COLO668 (cell line): ENCODE data around the gene ZBTB7B.

Source experiments
- DNase-seq: peaks from one replicate; lab custom pipeline; 2025; ENCODE audit not compliant: unreplicated experiment; lab: John Stamatoyannopoulos, UW

ZBTB7B gene

GRCh38 chr1:155002464-155003226, at the start of gene ZBTB7B:
Gene ZBTB7B (plus strand): TSS chr1:155002802. CDS start chr1:155014661, 11,859 bp downstream.
- peak; percentile 71 for DNase-seq

- DNase-seq: no peak
Observed at GRCh38 chr1:154953611-154954038, 49.0 kb upstream of the ZBTB7B start.

GRCh38 chr1:154954541-154954940, 48.1 kb upstream of the ZBTB7B start:
- no peak for DNase-seq

DNA sequence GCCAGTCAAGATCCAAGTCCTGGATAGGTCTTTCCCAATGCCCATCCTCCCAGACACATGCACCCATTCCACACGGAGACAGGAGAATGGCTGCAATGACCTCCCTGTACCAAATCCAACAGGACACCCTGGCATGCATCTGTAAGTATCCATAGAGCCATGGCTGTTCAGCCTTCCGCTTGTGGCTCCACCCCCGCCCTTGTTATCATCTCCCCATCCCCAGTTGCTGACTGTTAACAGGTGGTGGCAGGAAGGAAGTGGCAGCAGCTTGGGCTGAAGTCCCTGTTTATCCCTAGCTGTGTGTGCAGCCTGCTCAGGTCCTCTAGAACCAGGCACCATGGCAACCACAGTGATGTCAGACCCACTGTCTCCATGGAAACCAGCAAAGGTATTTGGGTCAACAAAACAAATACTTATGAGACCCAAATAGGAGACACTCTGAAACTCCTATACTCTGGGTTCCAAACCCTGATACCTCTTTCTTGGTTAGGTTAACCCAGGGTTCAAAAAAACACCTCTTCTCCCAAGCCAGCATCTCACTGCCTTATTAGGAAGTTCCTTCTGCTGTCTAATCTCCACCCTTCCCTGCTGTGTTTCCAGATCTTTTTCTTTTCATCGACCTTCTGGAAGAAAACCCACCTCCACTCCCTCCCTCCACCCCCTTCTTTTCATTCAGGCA, 47.4 kb upstream of the ZBTB7B start:
- peak; percentile 81 for DNase-seq

DNA sequence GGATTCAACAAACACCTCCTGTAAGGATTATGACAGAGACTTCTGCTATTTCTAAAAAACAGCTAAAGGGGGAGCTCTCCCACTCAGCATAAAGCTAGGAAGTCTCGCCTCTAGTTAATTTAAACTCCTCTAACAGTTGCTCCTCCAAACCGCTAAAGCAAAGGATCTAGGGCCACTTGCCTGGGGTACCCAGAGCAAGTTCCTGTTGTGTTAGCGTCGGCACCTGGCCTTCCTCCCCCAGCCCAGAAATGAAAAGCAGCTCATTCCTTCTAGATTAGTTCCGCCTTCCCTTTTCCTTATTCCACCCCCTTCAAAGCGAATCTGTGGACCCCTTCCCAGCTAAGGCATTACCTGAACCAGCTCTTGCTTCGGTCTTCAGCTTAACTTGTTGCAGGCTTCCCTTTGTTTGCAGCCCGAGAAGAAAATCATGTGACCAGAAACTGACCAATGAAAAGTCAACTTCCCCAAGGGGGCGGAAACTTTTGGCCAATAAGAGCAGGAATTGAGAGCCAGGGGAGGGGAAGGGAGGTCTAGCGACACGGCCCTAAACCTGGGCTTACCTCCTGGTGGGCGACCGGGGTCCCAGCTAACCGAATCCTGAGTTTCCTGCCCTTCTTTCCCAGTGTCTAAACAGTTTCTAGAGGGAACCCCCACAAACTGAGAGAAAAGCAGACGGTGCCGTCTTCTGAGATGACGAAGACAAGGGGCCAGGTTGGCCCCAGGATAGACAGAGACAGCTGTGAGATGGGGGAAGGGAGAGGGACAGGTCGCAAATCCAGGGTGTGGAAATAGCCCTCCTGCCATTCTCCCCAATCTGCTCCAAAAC, 46.7 kb upstream of the ZBTB7B start, which contains the start of gene PBXIP1:
Gene PBXIP1, minus strand, starts transcription at position 382 of the 826 bp plus-strand sequence. CDS start 2,378 bp downstream, outside the sequence.
- DNase-seq: peak; percentile 75

GRCh38 chr1:154956544-154956941, 46.1 kb upstream of the ZBTB7B start:
- no peak for DNase-seq

DNA sequence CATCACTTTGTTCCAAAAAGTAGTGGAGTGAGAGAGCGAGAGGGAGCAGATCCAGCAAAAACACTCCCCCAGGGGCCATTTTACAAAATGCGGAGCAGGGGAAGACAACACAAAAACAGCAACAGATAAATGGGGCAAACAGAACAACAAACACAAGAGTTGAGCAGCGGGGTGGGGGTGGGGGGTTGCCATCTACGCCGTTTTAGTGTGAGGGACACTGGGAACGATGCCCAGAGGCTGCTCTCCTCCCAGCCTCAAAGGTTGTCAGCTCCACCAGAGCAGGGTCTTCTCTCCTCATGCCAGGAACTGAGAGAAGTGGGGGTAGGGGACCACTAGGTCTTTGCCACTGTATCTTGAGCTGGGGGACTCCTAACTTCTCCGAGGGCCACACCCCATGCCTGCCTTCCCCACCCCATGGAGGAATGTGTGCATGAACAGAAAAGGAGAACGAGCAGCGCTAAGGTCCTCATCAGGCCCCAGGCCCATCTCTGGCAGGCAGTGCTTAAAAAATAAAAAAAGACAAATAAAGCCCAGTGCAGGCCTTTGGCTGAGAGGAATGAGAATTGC, 45.4 kb upstream of the ZBTB7B start:
- DNase-seq: no peak

DNA sequence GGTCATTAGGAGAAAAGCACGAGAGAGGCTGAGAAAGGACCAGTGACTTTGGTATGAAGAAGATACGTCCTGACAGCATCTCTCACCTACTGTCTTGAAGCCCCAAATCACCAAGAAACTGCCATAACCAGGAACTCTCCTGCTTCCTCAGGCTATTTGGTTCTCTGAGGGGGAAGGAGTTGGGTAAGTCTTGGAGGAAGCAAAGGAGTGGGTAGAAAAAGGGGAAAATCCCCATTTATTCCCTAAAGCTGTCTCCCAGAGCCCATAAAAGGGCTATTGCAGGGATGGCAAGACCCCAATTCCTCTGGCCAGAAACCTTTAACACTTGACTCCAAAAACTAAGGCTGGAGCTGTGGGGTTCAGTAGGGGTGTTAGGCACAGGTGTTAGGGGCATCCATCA, 44.6 kb upstream of the ZBTB7B start:
- DNase-seq: no peak

DNA sequence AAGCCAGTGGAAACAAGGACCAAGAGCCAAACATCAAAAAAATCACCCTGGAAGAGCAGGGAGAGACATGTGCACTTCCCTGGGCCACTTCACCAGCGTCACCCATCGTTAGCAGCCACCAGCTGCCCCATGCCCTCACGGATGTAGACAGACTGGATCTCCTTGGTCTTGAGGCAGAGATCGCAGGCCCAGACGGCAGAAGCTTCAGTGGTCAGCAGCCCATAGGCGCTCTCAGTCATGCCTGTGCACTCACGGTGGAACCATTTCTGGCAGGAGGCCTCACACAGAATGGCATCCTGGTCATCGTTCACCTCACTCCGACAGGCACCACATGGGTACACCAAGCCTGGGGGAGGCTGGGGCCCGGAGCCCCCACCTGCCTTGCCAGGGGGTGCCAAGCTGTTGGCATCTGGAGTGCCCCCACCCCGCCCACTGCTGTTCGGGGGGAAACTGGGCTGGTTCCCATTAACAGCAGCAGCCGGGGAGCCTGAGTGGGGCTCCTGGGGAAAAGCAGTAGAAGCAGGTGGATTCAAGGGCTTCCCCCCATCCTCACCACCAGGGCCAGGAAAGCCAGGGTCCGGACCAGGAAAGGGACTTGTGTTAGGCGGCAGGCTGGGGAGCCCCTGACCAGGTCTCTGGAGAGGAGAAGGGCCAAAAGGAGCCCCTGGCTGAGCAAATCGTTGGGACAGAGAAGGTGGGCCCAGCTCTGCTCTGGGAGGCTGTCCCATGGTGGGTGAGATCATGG, 43.7 kb upstream of the ZBTB7B start:
- no peak for DNase-seq

- DNase-seq: no peak
Observed at GRCh38 chr1:154959426-154959780, 43.2 kb upstream of the ZBTB7B start.

GRCh38 chr1:154960446-154961136, 42.0 kb upstream of the ZBTB7B start:
- DNase-seq: no peak

DNA sequence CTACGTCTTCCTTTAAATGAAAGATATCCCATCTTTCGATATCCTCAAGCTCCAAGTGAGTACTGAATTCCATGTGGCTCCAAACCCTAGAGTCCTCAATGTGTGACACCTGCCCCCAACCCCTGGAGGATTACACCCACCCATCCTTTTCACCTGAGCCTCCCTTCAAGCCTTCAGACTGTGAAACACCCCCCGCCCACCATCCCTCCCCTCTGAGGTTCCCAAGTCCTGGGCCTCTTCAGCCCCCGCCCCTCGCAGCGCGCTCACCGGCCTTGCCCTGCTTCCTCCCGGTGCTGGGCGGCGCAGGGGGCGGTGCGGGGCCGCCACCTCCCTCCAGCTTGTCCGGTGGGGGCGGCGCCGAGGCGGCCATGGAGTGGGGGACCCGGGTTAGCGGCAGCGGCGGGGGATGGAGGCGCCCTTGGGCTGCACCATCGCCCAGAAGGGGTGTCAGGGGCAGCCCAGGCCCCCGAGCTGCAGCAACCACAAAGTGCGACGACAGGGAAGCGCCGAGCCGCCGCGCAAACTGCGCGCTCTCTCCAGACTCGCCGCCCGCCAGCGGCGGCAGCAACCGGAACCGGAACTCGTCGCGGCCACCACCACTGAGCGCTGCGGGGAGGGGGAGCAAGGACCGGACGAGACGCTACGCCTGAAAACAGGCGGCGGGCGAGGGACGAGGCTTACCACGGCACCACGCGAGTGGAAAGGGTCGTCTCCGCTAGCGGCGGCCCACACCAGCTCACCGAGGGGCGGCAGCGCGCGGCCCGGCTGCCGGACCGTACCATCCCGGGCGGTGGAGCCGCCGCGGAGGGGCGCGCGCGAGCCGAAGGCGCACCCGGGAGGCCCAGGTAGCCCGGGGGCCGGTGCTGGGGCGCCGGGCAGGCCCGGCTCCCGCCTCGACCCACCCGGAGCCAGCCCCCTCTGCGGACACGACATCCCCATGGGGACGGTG, 41.1 kb upstream of the ZBTB7B start, which contains the start of gene PYGO2:
Gene PYGO2, minus strand, starts transcription at position 576 of the 949 bp plus-strand sequence. Its CDS starts 206 bp downstream, at position 370.
- peak; percentile 90 for DNase-seq

DNA sequence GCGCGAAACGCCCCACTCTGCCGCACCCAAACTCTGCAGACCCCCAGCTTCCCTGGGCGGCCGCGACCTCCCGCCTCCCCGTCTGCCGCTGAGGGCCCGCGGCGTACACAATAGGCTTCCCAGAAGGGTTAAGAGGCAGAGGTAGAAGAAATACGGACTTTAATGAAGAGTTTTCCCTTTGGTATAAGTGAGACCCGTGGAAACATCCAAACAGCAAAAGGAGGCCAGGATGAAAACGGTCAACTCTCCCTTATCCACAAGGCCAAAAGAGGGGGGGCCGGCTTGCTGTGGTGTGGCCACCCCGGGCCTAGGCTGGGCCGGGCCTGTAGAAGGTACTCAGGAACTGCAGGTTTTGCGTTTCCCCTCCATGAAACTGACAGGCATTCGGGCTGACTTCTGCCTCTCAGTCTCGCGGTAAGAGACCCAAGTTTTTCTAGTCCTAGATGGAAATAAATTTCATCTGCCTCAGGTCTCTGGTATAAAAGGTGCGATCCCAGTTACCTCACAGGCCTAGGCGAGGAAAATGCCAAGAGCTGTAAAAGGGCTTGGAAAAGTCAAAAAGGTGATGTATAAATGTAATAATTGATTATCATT, 40.3 kb upstream of the ZBTB7B start:
- peak; percentile 57 for DNase-seq

DNA sequence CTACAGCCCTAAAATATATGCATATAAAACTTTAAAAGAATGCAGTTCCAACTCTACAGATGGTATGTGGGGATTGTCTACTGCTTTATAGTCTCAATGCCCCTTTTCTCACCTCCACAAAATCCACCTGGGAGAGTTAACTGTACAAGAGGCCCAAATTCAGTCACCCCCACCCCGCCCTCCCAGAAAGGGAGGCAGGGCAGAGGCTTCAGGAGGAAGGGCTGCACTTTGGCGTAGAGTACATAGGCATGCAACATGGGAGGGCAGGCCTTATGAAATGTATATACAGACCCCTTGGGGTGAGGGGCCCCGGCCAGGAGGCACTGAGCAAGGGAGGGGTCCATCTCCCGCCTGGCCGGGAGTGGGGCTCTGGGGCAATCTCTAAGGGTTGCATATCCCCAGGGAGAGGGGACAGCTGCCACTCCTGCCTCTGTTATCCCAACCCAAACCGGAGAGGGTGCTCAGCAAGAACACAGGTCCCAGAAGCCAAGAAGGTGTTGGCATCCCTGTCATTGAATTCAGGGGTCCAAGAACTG, 39.7 kb upstream of the ZBTB7B start:
- no peak for DNase-seq

DNA sequence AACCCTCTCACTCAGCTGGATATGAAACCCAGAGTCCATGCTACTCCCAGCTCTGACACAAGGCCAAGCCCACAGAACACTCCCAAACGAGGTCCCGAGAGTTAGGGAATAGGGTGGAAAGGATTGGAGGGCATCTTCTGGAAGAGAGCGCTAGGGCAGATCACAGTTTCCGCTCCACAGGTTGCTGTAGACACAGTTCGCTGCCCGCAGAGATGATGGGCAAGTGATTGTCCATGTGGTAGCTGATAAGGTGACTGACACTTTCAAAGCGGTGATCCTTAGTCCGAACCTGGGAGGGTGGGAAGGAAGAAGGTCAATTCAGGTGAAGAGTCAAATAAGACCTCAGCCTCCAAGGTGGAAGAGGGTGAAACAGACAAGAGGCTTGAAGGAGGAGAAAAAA, 39.0 kb upstream of the ZBTB7B start:
- DNase-seq: no peak

GRCh38 chr1:154964359-154964758, 38.2 kb upstream of the ZBTB7B start:
- no peak for DNase-seq

- no peak for DNase-seq
Observed at GRCh38 chr1:154966111-154966510, 36.5 kb upstream of the ZBTB7B start.

- no peak for DNase-seq
Observed at GRCh38 chr1:154967331-154967950, 35.2 kb upstream of the ZBTB7B start.
